ENCODE results near the gene PDE3B.
"Not testable (repeated sequence)": the region's sequence is repeated elsewhere in the genome, so short reads cannot be mapped to it uniquely, and the experiment has no call there.

Gene PDE3B

DNA sequence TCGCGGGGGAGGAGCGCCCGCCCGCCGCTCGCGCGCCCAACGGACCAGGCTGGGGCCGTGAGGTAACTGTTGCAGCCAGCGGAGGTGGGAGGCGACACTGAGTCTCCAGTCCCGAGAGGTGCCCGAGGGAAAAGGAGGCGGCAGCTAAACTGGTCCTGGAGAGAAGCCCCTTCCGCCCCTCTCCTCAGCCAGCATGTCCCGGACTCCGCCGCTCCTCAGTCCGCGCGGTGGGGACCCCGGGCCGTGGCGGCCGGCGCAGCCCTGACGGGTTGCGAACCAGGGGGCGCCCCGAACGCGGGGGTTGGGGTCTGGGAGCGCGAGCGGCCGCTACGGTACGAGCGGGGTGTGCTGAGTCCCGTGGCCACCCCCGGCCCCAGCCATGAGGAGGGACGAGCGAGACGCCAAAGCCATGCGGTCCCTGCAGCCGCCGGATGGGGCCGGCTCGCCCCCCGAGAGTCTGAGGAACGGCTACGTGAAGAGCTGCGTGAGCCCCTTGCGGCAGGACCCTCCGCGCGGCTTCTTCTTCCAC lies at the start of gene PDE3B:
PDE3B (plus strand) TSS at position 108 of the 529 bp plus-strand sequence; CDS start at position 380, 272 bp downstream.
- Histone ChIP-seq H3K4me3 (peak within 1 kb of the TSS; percentile 64), H3K36me3 (replicated peaks) (no peaks in the 10 kb centered on the region), H3K4me1 (peaks cover 42% of the 10 kb centered on the region), H3K9me3 (no peaks in the 10 kb centered on the region), H3K27me3 (ENCODE audit: low read depth) (no peaks in the 10 kb centered on the region)
- in situ Hi-C loops (cut with MboI; ENCODE audit: low sequenced_read_pairs): loop anchor here (10.0 kb wide), 1 partner anchor 119 kb away; the partner anchor contains the start of gene PSMA1
- DNase-seq (ENCODE audit: low spot score in 2 of 2): peak; percentile 89 to 92

DNA sequence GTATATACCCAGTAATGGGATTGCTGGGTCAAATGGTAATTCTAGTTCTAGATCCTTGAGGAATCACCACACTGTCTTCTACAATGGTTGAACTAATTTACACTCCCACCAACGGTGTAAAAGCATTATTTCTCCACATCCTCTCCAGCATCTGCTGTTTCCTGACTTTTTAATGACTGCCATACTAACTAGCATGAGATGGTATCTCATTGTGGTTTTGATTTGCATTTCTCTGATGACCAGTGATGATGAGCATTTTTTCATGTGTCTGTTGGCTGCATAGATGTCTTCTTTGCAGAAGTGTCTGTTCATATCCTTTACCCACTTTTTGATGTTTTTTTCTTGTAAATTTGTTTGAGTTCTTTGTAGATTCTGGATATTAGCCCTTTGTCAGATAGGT lies 48.3 kb upstream of the PDE3B start:
- DNase-seq (ENCODE audit: low spot score in 2 of 2); H3K4me1 ChIP-seq; H3K9me3 ChIP-seq; H3K27me3 ChIP-seq (ENCODE audit: low read depth); H3K36me3 ChIP-seq (replicated peaks); in situ Hi-C loops (cut with MboI; ENCODE audit: low sequenced_read_pairs); H3K4me3 ChIP-seq: not testable (repeated sequence)

DNA sequence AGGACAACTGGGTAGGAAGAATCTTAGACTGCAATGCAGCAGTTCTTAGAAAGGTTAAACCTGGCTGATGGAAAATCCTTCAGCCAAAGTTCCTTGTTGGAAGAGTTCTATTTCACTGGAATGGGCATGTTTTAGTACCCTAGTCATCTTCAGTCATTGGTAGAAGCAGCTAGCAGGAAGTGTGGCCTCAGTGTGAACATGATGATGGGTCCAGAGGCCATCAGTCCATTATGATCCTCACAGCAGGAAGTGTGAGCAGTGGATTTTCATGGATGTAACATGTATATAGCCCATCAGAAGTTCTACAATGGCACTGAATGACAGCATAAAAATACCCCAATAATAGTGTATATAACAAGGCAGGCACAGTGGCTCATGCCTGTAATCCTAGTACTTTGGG lies 35.9 kb upstream of the PDE3B start:
- H3K4me3 ChIP-seq: no peak overlapping the region

DNA sequence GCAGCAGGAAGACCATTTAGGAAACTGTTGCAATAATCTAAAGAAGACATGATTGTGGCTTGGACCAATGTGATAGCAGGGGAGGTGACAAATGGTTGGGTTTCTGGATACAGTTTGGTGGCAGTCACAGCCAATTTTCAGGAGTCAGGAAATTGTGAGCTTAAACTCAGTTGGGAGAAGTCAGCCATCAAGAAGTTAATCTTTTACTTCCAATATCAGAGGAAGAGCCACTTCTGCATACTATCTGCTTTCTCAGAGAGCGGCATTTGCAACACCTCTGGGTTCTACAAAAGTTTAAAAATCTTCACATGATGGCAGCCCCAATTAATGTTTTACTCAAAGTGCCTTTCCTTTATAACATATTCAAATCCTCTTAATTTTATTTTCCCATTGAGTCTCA lies 33.7 kb upstream of the PDE3B start:
- in situ Hi-C loops (cut with MboI; ENCODE audit: low sequenced_read_pairs): no loop called here
- no peaks in the 10 kb centered on the region for H3K9me3 ChIP-seq
- DNase-seq (ENCODE audit: low spot score in 2 of 2): no peak
- H3K4me3 ChIP-seq: no peak overlapping the region
- H3K36me3 ChIP-seq (replicated peaks): no peaks in the 10 kb centered on the region
- no peaks in the 10 kb centered on the region for H3K27me3 ChIP-seq (ENCODE audit: low read depth)
- H3K4me1 ChIP-seq: no peaks in the 10 kb centered on the region

More for the DNA sequence above, 35.9 kb upstream of the PDE3B start:
- in situ Hi-C loops (cut with MboI; ENCODE audit: low sequenced_read_pairs): no loop called here
- Histone ChIP-seq H3K36me3 (replicated peaks) (no peaks in the 10 kb centered on the region), H3K27me3 (ENCODE audit: low read depth) (no peaks in the 10 kb centered on the region), H3K4me1 (no peaks in the 10 kb centered on the region), H3K9me3 (no peaks in the 10 kb centered on the region)
- DNase-seq (ENCODE audit: low spot score in 2 of 2): no peak

GRCh38 chr11:14611939-14612338 lies 31.7 kb upstream of the PDE3B start:
- Histone ChIP-seq H3K27me3 (ENCODE audit: low read depth) (no peaks in the 10 kb centered on the region), H3K4me1 (no peaks in the 10 kb centered on the region), H3K4me3 (no peak overlapping the region), H3K36me3 (replicated peaks) (no peaks in the 10 kb centered on the region), H3K9me3 (no peaks in the 10 kb centered on the region)
- in situ Hi-C loops (cut with MboI; ENCODE audit: low sequenced_read_pairs): no loop called here
- no peak for DNase-seq (ENCODE audit: low spot score in 2 of 2)

DNA sequence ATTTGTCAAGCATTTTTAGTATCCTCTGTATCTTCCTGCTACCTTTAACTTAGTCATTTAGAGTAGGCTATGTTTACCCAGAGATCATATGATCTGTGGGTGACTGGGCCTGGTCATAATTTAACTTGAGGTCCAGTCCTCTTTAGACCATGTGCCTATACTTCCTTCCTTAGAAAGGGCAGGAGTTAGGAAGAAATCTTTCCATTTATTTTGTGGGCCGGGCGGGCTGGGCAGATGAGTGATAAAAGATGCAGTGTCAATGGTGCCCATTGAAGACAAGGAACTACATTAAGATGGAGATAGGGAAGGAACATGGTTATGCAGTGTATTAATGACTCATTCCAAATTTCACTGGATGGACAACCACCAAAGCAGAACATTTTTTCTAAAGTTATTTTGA lies 30.9 kb upstream of the PDE3B start:
- in situ Hi-C loops (cut with MboI; ENCODE audit: low sequenced_read_pairs): no loop called here
- Histone ChIP-seq H3K4me3 (no peak overlapping the region), H3K9me3 (no peaks in the 10 kb centered on the region), H3K4me1 (no peaks in the 10 kb centered on the region), H3K36me3 (replicated peaks) (no peaks in the 10 kb centered on the region; the same call in 1 of the 2 replicates), H3K27me3 (ENCODE audit: low read depth) (no peaks in the 10 kb centered on the region)
- DNase-seq (ENCODE audit: low spot score in 2 of 2): no peak

GRCh38 chr11:14614091-14614622 lies 29.4 kb upstream of the PDE3B start:
- DNase-seq (ENCODE audit: low spot score in 2 of 2): no peak
- in situ Hi-C loops (cut with MboI; ENCODE audit: low sequenced_read_pairs): no loop called here

DNA sequence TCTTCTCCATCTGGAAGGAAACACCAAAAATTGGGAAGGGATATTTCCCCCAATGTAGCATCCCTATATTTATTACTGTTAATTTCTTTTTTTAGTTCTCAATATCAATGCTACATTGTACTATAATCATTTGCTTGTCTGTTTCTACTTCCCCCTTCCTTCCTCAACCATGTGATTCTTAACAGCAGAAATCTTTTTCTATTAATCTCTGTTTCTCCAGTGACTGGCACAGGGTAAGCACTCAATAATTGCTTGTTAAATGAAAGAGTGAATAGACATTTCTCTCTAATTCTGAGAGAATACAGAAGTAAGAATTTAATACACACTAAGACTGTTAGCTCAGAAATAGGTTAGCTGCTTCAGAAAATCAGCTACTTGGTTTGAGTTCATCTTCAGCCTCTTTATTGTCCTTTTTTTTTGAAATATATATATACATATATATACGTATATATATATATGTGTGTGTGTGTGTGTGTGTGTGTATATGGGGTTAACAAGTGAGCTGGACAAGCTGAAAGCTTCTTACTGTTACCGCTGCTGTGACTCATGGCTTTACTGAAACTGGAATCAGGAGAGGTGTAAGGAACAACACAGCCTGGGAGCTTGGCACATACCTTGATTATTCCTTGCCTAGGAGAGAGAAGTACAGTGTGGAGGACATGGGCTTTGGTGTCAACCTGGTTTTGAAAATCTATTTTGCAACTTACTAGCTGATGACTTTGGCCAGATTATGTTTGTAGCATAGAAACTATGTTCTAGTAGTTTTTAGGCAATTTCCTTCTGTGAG lies 26.2 kb upstream of the PDE3B start:
- DNase-seq (ENCODE audit: low spot score in 2 of 2): no peak
- Histone ChIP-seq H3K27me3 (ENCODE audit: low read depth) (no peaks in the 10 kb centered on the region), H3K4me1 (no peaks in the 10 kb centered on the region), H3K9me3 (no peaks in the 10 kb centered on the region), H3K36me3 (replicated peaks) (no peaks in the 10 kb centered on the region; the same call in 1 of the 2 replicates), H3K4me3 (no peak overlapping the region)
- in situ Hi-C loops (cut with MboI; ENCODE audit: low sequenced_read_pairs): no loop called here

More at GRCh38 chr11:14614091-14614622, 29.4 kb upstream of the PDE3B start:
- H3K4me1 ChIP-seq: no peaks in the 10 kb centered on the region
- H3K27me3 ChIP-seq (ENCODE audit: low read depth): no peaks in the 10 kb centered on the region
- H3K36me3 ChIP-seq (replicated peaks): no peaks in the 10 kb centered on the region; the same call in 1 of the 2 replicates
- no peaks in the 10 kb centered on the region for H3K9me3 ChIP-seq
- no peak overlapping the region for H3K4me3 ChIP-seq

DNA sequence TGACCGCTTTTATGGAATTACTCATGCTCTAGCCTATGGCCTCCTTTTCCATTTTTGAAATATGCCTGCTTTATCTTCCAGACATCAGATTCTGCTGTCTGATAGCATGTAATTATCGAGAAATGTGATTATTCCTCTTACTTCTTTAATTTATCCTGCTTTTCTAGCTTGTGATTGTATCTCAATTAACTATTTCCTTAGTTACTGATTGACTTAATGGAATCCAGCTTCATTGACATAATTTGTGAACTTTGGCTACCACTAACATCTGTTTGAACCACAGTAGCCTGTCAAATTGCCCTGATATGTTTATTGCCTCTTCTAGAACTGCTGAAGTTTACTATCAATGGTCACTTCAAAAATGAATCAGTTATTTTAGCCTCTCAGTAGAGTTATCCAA lies 25.5 kb upstream of the PDE3B start:
- Histone ChIP-seq H3K36me3 (replicated peaks) (no peaks in the 10 kb centered on the region; the same call in 1 of the 2 replicates), H3K4me3 (no peak overlapping the region), H3K27me3 (ENCODE audit: low read depth) (no peaks in the 10 kb centered on the region), H3K9me3 (no peaks in the 10 kb centered on the region), H3K4me1 (no peaks in the 10 kb centered on the region)
- DNase-seq (ENCODE audit: low spot score in 2 of 2): no peak
- in situ Hi-C loops (cut with MboI; ENCODE audit: low sequenced_read_pairs): no loop called here

DNA sequence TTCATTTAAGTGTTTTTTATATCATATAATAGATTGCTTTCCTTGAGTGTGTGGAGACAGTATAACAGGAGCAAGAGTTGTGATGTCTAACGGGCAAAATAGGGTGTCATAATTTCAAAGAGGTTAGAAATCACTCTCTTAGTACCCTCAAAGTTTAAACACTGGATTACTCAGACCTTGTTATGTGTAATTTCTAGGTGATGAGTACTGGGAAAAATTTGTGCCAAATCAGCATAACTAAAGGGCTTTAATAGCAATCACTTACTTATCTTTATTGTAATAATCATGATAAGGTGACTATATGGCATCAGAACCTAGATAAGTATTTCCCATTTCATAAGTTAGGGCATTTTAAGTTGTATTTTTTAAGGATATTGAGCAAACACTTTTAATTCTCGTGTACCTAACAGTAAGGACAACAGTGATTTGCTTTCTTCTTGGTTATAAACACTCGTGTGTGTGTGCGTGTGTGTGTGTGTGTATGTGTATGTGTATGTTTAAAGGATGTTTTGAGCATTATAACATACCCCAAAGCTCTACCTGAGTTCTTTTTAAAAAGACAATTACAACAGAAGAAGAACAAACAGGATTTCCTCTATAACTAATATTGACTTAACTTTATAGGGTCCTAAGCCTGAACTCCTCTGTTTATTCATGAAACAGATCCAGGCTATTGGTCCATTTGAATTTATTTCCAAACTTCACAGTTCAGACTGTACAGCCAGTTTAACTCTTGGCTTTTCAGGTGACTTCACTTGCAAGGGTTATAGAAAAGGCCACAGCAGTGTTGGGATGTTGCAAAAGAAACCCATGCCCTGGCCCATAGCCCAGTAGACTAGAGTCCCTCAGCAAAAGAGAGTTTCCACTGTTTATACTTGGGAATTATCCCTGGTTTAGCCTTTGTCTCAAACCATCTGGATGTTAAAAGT lies 23.7 kb upstream of the PDE3B start:
- H3K9me3 ChIP-seq: no peaks in the 10 kb centered on the region
- DNase-seq (ENCODE audit: low spot score in 2 of 2): no peak
- no peak overlapping the region for H3K4me3 ChIP-seq
- no peaks in the 10 kb centered on the region; the same call in 1 of the 2 replicates for H3K36me3 ChIP-seq (replicated peaks)
- in situ Hi-C loops (cut with MboI; ENCODE audit: low sequenced_read_pairs): no loop called here
- no peaks in the 10 kb centered on the region for H3K27me3 ChIP-seq (ENCODE audit: low read depth)
- H3K4me1 ChIP-seq: no peaks in the 10 kb centered on the region

GRCh38 chr11:14622223-14622954 lies 21.2 kb upstream of the PDE3B start:
- Histone ChIP-seq H3K4me1 (no peaks in the 10 kb centered on the region), H3K27me3 (ENCODE audit: low read depth) (no peaks in the 10 kb centered on the region), H3K4me3 (no peak overlapping the region), H3K36me3 (replicated peaks) (no peaks in the 10 kb centered on the region; the same call in 1 of the 2 replicates), H3K9me3 (no peaks in the 10 kb centered on the region)
- in situ Hi-C loops (cut with MboI; ENCODE audit: low sequenced_read_pairs): no loop called here
- DNase-seq (ENCODE audit: low spot score in 2 of 2): no peak

DNA sequence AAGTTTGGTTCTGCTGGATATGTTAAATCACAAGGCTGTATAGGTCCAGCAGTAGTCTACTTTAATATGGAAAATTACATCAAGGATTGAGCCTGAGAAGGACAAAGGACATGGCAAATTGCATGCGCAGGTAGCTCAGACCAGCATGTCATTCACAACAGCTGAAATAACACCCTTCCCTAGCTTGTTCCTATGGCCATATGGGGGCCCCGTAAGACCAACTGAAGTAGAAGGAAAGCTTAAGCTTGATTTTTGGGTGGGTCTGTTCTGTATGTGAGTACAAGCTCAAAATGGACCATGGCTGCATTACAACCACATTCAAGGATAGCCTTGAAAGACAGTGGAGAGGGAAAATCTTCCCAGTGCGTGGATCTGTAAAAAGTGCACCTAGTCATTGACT lies 20.6 kb upstream of the PDE3B start:
- H3K36me3 ChIP-seq (replicated peaks): no peaks in the 10 kb centered on the region
- no peaks in the 10 kb centered on the region for H3K4me1 ChIP-seq
- in situ Hi-C loops (cut with MboI; ENCODE audit: low sequenced_read_pairs): no loop called here
- no peak overlapping the region for H3K4me3 ChIP-seq
- no peaks in the 10 kb centered on the region for H3K9me3 ChIP-seq
- no peaks in the 10 kb centered on the region for H3K27me3 ChIP-seq (ENCODE audit: low read depth)
- no peak for DNase-seq (ENCODE audit: low spot score in 2 of 2)

DNA sequence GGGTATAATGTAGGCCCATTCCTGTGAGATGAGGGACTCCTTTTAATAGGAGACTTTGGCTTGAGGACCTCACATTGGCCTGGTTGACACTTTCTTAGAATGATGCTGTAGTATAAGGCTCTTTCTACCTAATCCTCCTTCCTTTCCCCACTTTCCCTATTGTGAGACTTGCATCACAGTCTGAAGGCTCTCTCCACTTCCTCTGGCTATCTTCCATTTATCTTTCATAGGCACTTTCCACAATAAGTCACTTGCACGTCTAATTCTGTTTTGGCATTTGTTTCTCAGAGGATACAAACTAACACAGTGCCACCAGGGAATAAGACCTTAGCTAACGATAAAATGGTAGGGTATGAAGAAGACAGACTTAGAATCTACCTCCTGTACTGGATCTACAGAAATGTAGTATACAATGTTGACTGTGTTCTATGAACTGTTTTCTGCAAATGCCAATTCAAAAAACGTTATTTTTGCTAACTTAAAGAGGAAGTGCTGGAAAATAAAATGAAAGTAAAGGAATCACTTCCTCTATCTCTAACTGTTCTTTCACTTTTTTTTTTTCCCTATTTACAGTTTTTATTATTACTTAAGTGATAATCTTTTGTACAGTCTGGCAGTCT lies 17.9 kb upstream of the PDE3B start:
- no peaks in the 10 kb centered on the region for H3K4me1 ChIP-seq
- DNase-seq (ENCODE audit: low spot score in 2 of 2): no peak
- no peaks in the 10 kb centered on the region for H3K27me3 ChIP-seq (ENCODE audit: low read depth)
- no peaks in the 10 kb centered on the region for H3K36me3 ChIP-seq (replicated peaks)
- in situ Hi-C loops (cut with MboI; ENCODE audit: low sequenced_read_pairs): no loop called here
- no peak overlapping the region for H3K4me3 ChIP-seq
- H3K9me3 ChIP-seq: no peaks in the 10 kb centered on the region
